LHCN-M2 (cell line): ENCODE measurements around the gene KIAA1958. TPM values are rescaled to one million over a fixed set of nuclear protein-coding genes. Genes with fewer than 3 reads are reported as not detected.
"Not testable (repeated sequence)": the region's sequence is repeated elsewhere in the genome, so short reads cannot be mapped to it uniquely, and the experiment has no call there.

Experiments
- DNase-seq: peaks from one replicate; pipeline ENCODE4 v3.0.0-alpha.2; 2012; ENCODE audit warnings: low read depth
- total RNA-seq: library from RNA; depleted of rRNA; stranded (reverse); fragments of >200 nt; gene quantifications from 2 replicates; pipeline ENCODE4 v1.2.3, GENCODE V29; 2014

KIAA1958 gene
- total RNA-seq, 1 experiment from 2014 or later = 1.4 TPM

GRCh38 chr9:112489876-112490666, 3.4 kb downstream of the KIAA1958 start:
- DNase-seq = no peak

- DNase-seq = peak; percentile 8
These were observed 6.9 kb downstream of the KIAA1958 start for GRCh38 chr9:112493393-112494137.

- no peak for DNase-seq
These were observed 7.5 kb downstream of the KIAA1958 start for GRCh38 chr9:112494153-112494552.

GRCh38 chr9:112495614-112496013, 9.0 kb downstream of the KIAA1958 start:
- no peak for DNase-seq

GRCh38 chr9:112496074-112496722, 9.6 kb downstream of the KIAA1958 start:
- no peak for DNase-seq

GRCh38 chr9:112500842-112501241, 14.2 kb downstream of the KIAA1958 start:
- no peak for DNase-seq

- DNase-seq = no peak
These were observed 14.7 kb downstream of the KIAA1958 start for GRCh38 chr9:112501287-112501686.

GRCh38 chr9:112502175-112502946, 15.7 kb downstream of the KIAA1958 start:
- no peak for DNase-seq

GRCh38 chr9:112503170-112503569, 16.5 kb downstream of the KIAA1958 start:
- no peak for DNase-seq

GRCh38 chr9:112505086-112505485, 18.5 kb downstream of the KIAA1958 start:
- no peak for DNase-seq

- no peak for DNase-seq
These were observed 19.0 kb downstream of the KIAA1958 start for GRCh38 chr9:112505607-112506006.

- DNase-seq = no peak
These were observed 19.9 kb downstream of the KIAA1958 start for GRCh38 chr9:112506571-112506970.

GRCh38 chr9:112507001-112507680, 20.5 kb downstream of the KIAA1958 start:
- no peak for DNase-seq

GRCh38 chr9:112508377-112508776, 21.8 kb downstream of the KIAA1958 start:
- DNase-seq = no peak

GRCh38 chr9:112512377-112512776, 25.8 kb downstream of the KIAA1958 start:
- DNase-seq = not testable (repeated sequence)

GRCh38 chr9:112516769-112517168, 30.1 kb downstream of the KIAA1958 start:
- no peak for DNase-seq

- DNase-seq = no peak
These were observed 33.4 kb downstream of the KIAA1958 start for GRCh38 chr9:112520069-112520468.

GRCh38 chr9:112520656-112521055, 34.0 kb downstream of the KIAA1958 start:
- peak; percentile 18 for DNase-seq

- no peak for DNase-seq
These were observed 40.3 kb downstream of the KIAA1958 start for GRCh38 chr9:112526973-112527372.

GRCh38 chr9:112527959-112528358, 41.3 kb downstream of the KIAA1958 start:
- no peak for DNase-seq

- DNase-seq = no peak
These were observed 42.7 kb downstream of the KIAA1958 start for GRCh38 chr9:112529316-112529715.
